ENCODE data around the gene ACTR3.

DNA sequence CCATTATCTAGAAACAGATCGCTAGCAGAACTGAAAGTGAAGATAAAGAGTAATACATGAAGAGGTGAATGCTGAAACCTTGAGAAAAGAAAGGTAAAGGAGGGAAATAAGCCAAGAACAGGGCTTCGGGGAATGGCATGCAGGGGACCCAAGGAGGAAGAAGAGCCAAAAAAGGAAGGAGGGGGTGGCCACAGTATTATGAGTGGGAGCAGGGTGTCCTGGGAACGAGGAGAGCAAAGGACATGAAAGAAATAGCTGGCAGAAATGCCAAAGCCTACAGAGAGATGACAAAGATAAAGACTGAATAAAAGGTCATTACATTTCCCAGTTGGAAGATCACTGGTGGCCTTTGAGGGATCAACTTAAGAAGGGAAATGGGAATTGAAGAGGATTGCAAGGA is 82.9 kb downstream of the ACTR3 start:
- TF ChIP-seq, protein P1, sequence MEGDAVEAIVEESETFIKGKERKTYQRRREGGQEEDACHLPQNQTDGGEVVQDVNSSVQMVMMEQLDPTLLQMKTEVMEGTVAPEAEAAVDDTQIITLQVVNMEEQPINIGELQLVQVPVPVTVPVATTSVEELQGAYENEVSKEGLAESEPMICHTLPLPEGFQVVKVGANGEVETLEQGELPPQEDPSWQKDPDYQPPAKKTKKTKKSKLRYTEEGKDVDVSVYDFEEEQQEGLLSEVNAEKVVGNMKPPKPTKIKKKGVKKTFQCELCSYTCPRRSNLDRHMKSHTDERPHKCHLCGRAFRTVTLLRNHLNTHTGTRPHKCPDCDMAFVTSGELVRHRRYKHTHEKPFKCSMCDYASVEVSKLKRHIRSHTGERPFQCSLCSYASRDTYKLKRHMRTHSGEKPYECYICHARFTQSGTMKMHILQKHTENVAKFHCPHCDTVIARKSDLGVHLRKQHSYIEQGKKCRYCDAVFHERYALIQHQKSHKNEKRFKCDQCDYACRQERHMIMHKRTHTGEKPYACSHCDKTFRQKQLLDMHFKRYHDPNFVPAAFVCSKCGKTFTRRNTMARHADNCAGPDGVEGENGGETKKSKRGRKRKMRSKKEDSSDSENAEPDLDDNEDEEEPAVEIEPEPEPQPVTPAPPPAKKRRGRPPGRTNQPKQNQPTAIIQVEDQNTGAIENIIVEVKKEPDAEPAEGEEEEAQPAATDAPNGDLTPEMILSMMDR (IDR thresholded peaks at IDR 0.05): no peak
- no peak for TF ChIP-seq POLR2A (IDR thresholded peaks at IDR 0.05)

Data from vagina (tissue), 2 donors.